Neural progenitor cell (in vitro differentiated cells): ENCODE measurements around the gene HTR7. TPM values are rescaled to one million over a fixed set of nuclear protein-coding genes. Genes with fewer than 3 reads are reported as not detected.
A peak's percentile ranks its signal among the peaks of the same experiment; 100 is the strongest.

ENCODE experiments used
- DNase-seq: peaks from one replicate; pipeline ENCODE4 v3.0.0-alpha.2; 2016; ENCODE audit warnings: low spot score
- H2AFZ ChIP-seq: fragments of 200-600 bp; sonication (generic); replicated peaks from 2 replicates; pipeline ENCODE4 v1.6.1; 2016; ENCODE audit warnings: antibody characterized with exemption
- H3F3A ChIP-seq: fragments of 200-600 bp; sonication (generic); 2 replicates; pipeline ENCODE4 v1.6.1; 2016; ENCODE audit warnings: antibody characterized with exemption, low read depth
- H3K27ac ChIP-seq: fragments of 200-600 bp; sonication (generic); 2 replicates; pipeline ENCODE4 v1.5.1; 2016; ENCODE audit warnings: mild to moderate bottlenecking
- H3K27me3 ChIP-seq: fragments of 200-600 bp; sonication (generic); 2 replicates; pipeline ENCODE4 v1.6.1; 2016; ENCODE audit warnings: mild to moderate bottlenecking, moderate library complexity
- H3K36me3 ChIP-seq: fragments of 200-600 bp; sonication (generic); 2 replicates; pipeline ENCODE4 v1.5.1; 2016
- H3K4me1 ChIP-seq: fragments of 200-600 bp; sonication (generic); 2 replicates; pipeline ENCODE4 v1.6.1; 2016; ENCODE audit warnings: mixed run types
- H3K4me2 ChIP-seq: fragments of 200-600 bp; sonication (generic); 2 replicates; pipeline ENCODE4 v1.6.1; 2016
- H3K4me3 ChIP-seq: fragments of 200-600 bp; sonication (generic); 2 replicates; pipeline ENCODE4 v1.5.1; 2016
- H3K79me2 ChIP-seq: fragments of 200-600 bp; sonication (generic); 2 replicates; pipeline ENCODE4 v1.6.1; 2016; ENCODE audit warnings: low read depth
- H3K9ac ChIP-seq: fragments of 200-600 bp; sonication (generic); 2 replicates; pipeline ENCODE4 v1.6.1; 2016
- H3K9me3 ChIP-seq: fragments of 200-600 bp; sonication (generic); 2 replicates; pipeline ENCODE4 v1.5.1; 2016; ENCODE audit warnings: low read depth
- H4K20me1 ChIP-seq: fragments of 200-600 bp; sonication (generic); 2 replicates; pipeline ENCODE4 v1.6.1; 2016; ENCODE audit warnings: low read depth
- H3K27ac Mint-ChIP-seq: 3 replicates; pipeline ENCODE4 v1.8.0; 2021; ENCODE audit warnings: mixed read lengths
- H3K27me3 Mint-ChIP-seq: 2 replicates; pipeline ENCODE4 v1.8.0; 2022; ENCODE audit warnings: low read depth, mild to moderate bottlenecking, inconsistent platforms, moderate library complexity, mixed read lengths; ENCODE audit not compliant: insufficient read depth
- H3K36me3 Mint-ChIP-seq: 3 replicates; pipeline ENCODE4 v1.8.0; 2021; ENCODE audit warnings: mixed read lengths
- H3K4me1 Mint-ChIP-seq: 3 replicates; pipeline ENCODE4 v1.8.0; 2021; ENCODE audit warnings: mixed read lengths
- H3K4me3 Mint-ChIP-seq: 3 replicates; pipeline ENCODE4 v1.8.0; 2021; ENCODE audit warnings: mild to moderate bottlenecking, moderate library complexity, mixed read lengths
- H3K9me3 Mint-ChIP-seq: 3 replicates; pipeline ENCODE4 v1.8.0; 2020; ENCODE audit warnings: mixed read lengths
- CTCF ChIP-seq: fragments of 200-600 bp; sonication (generic); IDR thresholded peaks from 2 replicates; pipeline ENCODE4 v1.5.1; 2017; ENCODE audit warnings: antibody characterized with exemption, mild to moderate bottlenecking
- EZH2 ChIP-seq: fragments of 200-600 bp; sonication (generic); IDR thresholded peaks from 2 replicates; pipeline ENCODE4 v1.6.1; 2017; ENCODE audit warnings: antibody characterized with exemption, mild to moderate bottlenecking, moderate library complexity
- EZH2phosphoT487 ChIP-seq: fragments of 200-600 bp; sonication (generic); IDR thresholded peaks from 2 replicates; pipeline ENCODE4 v1.6.1; 2017; ENCODE audit warnings: antibody characterized with exemption
- total RNA-seq: library from RNA; depleted of rRNA; stranded (reverse); fragments of >200 nt; gene quantifications from 2 replicates; pipeline ENCODE4 v1.2.3, GENCODE V29; 2015; ENCODE audit warnings: low replicate concordance

Gene HTR7
- total RNA-seq, 1 donor from 2014 or later: not detected

- no peaks in the 10 kb centered on the region for H3K27me3 Mint-ChIP-seq
- peaks cover 16% of the 10 kb centered on the region for H3K4me1 ChIP-seq
- no peak overlapping the region for H3K4me3 Mint-ChIP-seq
- H4K20me1 ChIP-seq: no peaks in the 10 kb centered on the region
- no peaks in the 10 kb centered on the region for H3K36me3 ChIP-seq
- no peaks in the 10 kb centered on the region for H3K9me3 ChIP-seq
- peak overlapping the region; percentile 10 for H3K27ac ChIP-seq
- no peak overlapping the region for H3K9ac ChIP-seq
- no peaks in the 10 kb centered on the region for H3K27me3 ChIP-seq
- peaks cover 6% of the 10 kb centered on the region for H3F3A ChIP-seq
- DNase-seq: no peak
- H3K4me3 ChIP-seq: no peak overlapping the region
- no peaks in the 10 kb centered on the region for H3K9me3 Mint-ChIP-seq
- H3K36me3 Mint-ChIP-seq: no peaks in the 10 kb centered on the region
- no peak overlapping the region for H3K27ac Mint-ChIP-seq
- peak overlapping the region; percentile 74 for H2AFZ ChIP-seq
- H3K4me1 Mint-ChIP-seq: no peaks in the 10 kb centered on the region
- H3K4me2 ChIP-seq: peak overlapping the region; percentile 37
- TF ChIP-seq EZH2 (no peak), CTCF (no peak), EZH2phosphoT487 (no peak)
- H3K79me2 ChIP-seq: no peaks in the 10 kb centered on the region
Observed at GRCh38 chr10:90734415-90734814, 123.4 kb downstream of the HTR7 start.

GRCh38 chr10:90732581-90732980 lies 125.3 kb downstream of the HTR7 start:
- no peaks in the 10 kb centered on the region for H3K79me2 ChIP-seq
- H3K4me1 Mint-ChIP-seq: no peaks in the 10 kb centered on the region

GRCh38 chr10:90723416-90724068 lies 134.3 kb downstream of the HTR7 start:
- Histone ChIP-seq H3K9ac (no peak overlapping the region), H3K36me3 (no peaks in the 10 kb centered on the region), H4K20me1 (no peaks in the 10 kb centered on the region), H3K4me3 (no peak overlapping the region), H3K9me3 (no peaks in the 10 kb centered on the region), H3K4me1 (no peaks in the 10 kb centered on the region), H3K4me2 (no peak overlapping the region), H3K27ac (no peak overlapping the region), H3K79me2 (no peaks in the 10 kb centered on the region), H3K27me3 (no peaks in the 10 kb centered on the region), H3F3A (no peaks in the 10 kb centered on the region), H2AFZ (peak overlapping the region; percentile 52)
- DNase-seq: no peak
- Mint-ChIP-seq H3K4me3 (no peak overlapping the region), H3K27ac (no peak overlapping the region), H3K9me3 (no peaks in the 10 kb centered on the region), H3K4me1 (no peaks in the 10 kb centered on the region), H3K27me3 (peaks cover 2% of the 10 kb centered on the region), H3K36me3 (no peaks in the 10 kb centered on the region)
- TF ChIP-seq EZH2phosphoT487 (no peak), EZH2 (no peak), CTCF (no peak)

More at GRCh38 chr10:90732581-90732980, 125.3 kb downstream of the HTR7 start:
- Mint-ChIP-seq H3K36me3 (no peaks in the 10 kb centered on the region), H3K27me3 (peaks cover 2% of the 10 kb centered on the region), H3K9me3 (no peaks in the 10 kb centered on the region), H3K27ac (no peak overlapping the region), H3K4me3 (no peak overlapping the region)
- TF ChIP-seq EZH2phosphoT487 (no peak), CTCF (no peak), EZH2 (no peak)
- Histone ChIP-seq H3K4me3 (no peak overlapping the region), H2AFZ (peak overlapping the region; percentile 37), H3K4me2 (no peak overlapping the region), H3K36me3 (no peaks in the 10 kb centered on the region), H3K4me1 (peaks cover 16% of the 10 kb centered on the region), H3K9me3 (no peaks in the 10 kb centered on the region), H4K20me1 (no peaks in the 10 kb centered on the region), H3K9ac (no peak overlapping the region), H3K27me3 (no peaks in the 10 kb centered on the region), H3F3A (peaks cover 6% of the 10 kb centered on the region), H3K27ac (no peak overlapping the region)
- no peak for DNase-seq
